ENCODE results near the gene PRRT1. TPM values are rescaled to one million over a fixed set of nuclear protein-coding genes. Genes with fewer than 3 reads are reported as not detected.

Gene PRRT1
- total and polyA plus RNA-seq, 5 donors from 2014 or later = 0.13 to 0.55 (median 0.29) TPM; not detected in 1

GRCh38 chr6:32109765-32110160 is 42.0 kb downstream of the PRRT1 start:
- no peak for DNase-seq
- Mint-ChIP-seq H3K27ac (peak overlapping the region in 1 of 3 donors; percentile 85), H3K36me3 (peaks cover 4% of the 10 kb centered on the region), H3K4me1 (peaks cover 0 to 24% (median 3%) of the 10 kb centered on the region in 4 donors), H3K27me3 (peaks cover 14% of the 10 kb centered on the region), H3K9me3 (peaks cover 0 to 1% (median 0%) of the 10 kb centered on the region in 7 donors), H3K4me3 (no peak overlapping the region)
- H3K4me3 ChIP-seq (ENCODE audit: low read depth, low read length) = no peak overlapping the region
- no peak overlapping the region for H3K27ac ChIP-seq (ENCODE audit: insufficient read depth, low read length, poor library complexity, severe bottlenecking)
- peaks cover 4% of the 10 kb centered on the region for H3K27me3 ChIP-seq (ENCODE audit: control insufficient read depth, insufficient read depth, low read length)
- H3K9me3 ChIP-seq (ENCODE audit: control insufficient read depth in 2 of 2, low read length in 2 of 2) = no peaks in the 10 kb centered on the region
- no peak for ATAC-seq (ENCODE audit: low read depth in 2 of 2)
- peaks cover 5% of the 10 kb centered on the region for H3K4me1 ChIP-seq (ENCODE audit: control insufficient read depth, insufficient read depth, low read length, poor library complexity, severe bottlenecking)
- peaks cover 2% of the 10 kb centered on the region for H3K36me3 ChIP-seq (ENCODE audit: control insufficient read depth, insufficient read depth, low read length)

GRCh38 chr6:32109114-32109764 is 42.5 kb downstream of the PRRT1 start, which contains the start of gene TNXB:
TNXB (minus strand) TSS chr6:32109338; CDS start chr6:32098198, 11,140 bp downstream.
- ATAC-seq (ENCODE audit: low read depth in 2 of 2) = no peak
- Mint-ChIP-seq H3K36me3 (peaks cover 3% of the 10 kb centered on the region), H3K4me1 (peaks cover 0 to 24% (median 3%) of the 10 kb centered on the region in 4 donors), H3K27ac (peak within 1 kb of the TSS in 2 of 3 donors; percentile 45 to 91), H3K27me3 (peaks cover 14% of the 10 kb centered on the region), H3K4me3 (no peak within 1 kb of the TSS), H3K9me3 (peaks cover 0 to 1% (median 0%) of the 10 kb centered on the region in 7 donors)
- Histone ChIP-seq H3K4me1 (ENCODE audit: control insufficient read depth, insufficient read depth, low read length, poor library complexity, severe bottlenecking) (peaks cover 5% of the 10 kb centered on the region), H3K36me3 (ENCODE audit: control insufficient read depth, insufficient read depth, low read length) (no peaks in the 10 kb centered on the region), H3K27me3 (ENCODE audit: control insufficient read depth, insufficient read depth, low read length) (peaks cover 4% of the 10 kb centered on the region), H3K9me3 (ENCODE audit: control insufficient read depth in 2 of 2, low read length in 2 of 2) (no peaks in the 10 kb centered on the region), H3K4me3 (ENCODE audit: low read depth, low read length) (no peak within 1 kb of the TSS), H3K27ac (ENCODE audit: insufficient read depth, low read length, poor library complexity, severe bottlenecking) (no peak within 1 kb of the TSS)
- no peak for DNase-seq

GRCh38 chr6:32108727-32109113 is 43.0 kb downstream of the PRRT1 start:
- peaks cover 0 to 24% (median 3%) of the 10 kb centered on the region in 4 donors for H3K4me1 Mint-ChIP-seq
- peaks cover 3% of the 10 kb centered on the region for H3K36me3 Mint-ChIP-seq
- Histone ChIP-seq H3K4me3 (ENCODE audit: low read depth, low read length) (no peak overlapping the region), H3K27me3 (ENCODE audit: control insufficient read depth, insufficient read depth, low read length) (peaks cover 4% of the 10 kb centered on the region), H3K4me1 (ENCODE audit: control insufficient read depth, insufficient read depth, low read length, poor library complexity, severe bottlenecking) (peaks cover 5% of the 10 kb centered on the region), H3K27ac (ENCODE audit: insufficient read depth, low read length, poor library complexity, severe bottlenecking) (no peak overlapping the region), H3K36me3 (ENCODE audit: control insufficient read depth, insufficient read depth, low read length) (no peaks in the 10 kb centered on the region), H3K9me3 (ENCODE audit: control insufficient read depth in 2 of 2, low read length in 2 of 2) (no peaks in the 10 kb centered on the region)
- peaks cover 0 to 1% (median 0%) of the 10 kb centered on the region in 7 donors for H3K9me3 Mint-ChIP-seq
- no peak for ATAC-seq (ENCODE audit: low read depth in 2 of 2)
- peaks cover 14% of the 10 kb centered on the region for H3K27me3 Mint-ChIP-seq
- no peak for DNase-seq
- peak overlapping the region in 1 of 3 donors; percentile 91 for H3K27ac Mint-ChIP-seq
- H3K4me3 Mint-ChIP-seq = no peak overlapping the region

- ATAC-seq (ENCODE audit: low read depth in 2 of 2) = no peak
- H3K27me3 ChIP-seq (ENCODE audit: control insufficient read depth, insufficient read depth, low read length) = peaks cover 4% of the 10 kb centered on the region
- Mint-ChIP-seq H3K36me3 (peaks cover 2% of the 10 kb centered on the region), H3K27ac (peak overlapping the region in 1 of 3 donors; percentile 91), H3K4me1 (peaks cover 0 to 24% (median 1%) of the 10 kb centered on the region in 4 donors), H3K27me3 (peaks cover 14% of the 10 kb centered on the region), H3K9me3 (peaks cover 0 to 1% (median 0%) of the 10 kb centered on the region in 7 donors), H3K4me3 (no peak overlapping the region)
- H3K4me3 ChIP-seq (ENCODE audit: low read depth, low read length) = no peak overlapping the region
- H3K36me3 ChIP-seq (ENCODE audit: control insufficient read depth, insufficient read depth, low read length) = no peaks in the 10 kb centered on the region
- H3K4me1 ChIP-seq (ENCODE audit: control insufficient read depth, insufficient read depth, low read length, poor library complexity, severe bottlenecking) = peaks cover 5% of the 10 kb centered on the region
- H3K27ac ChIP-seq (ENCODE audit: insufficient read depth, low read length, poor library complexity, severe bottlenecking) = no peak overlapping the region
- H3K9me3 ChIP-seq (ENCODE audit: control insufficient read depth in 2 of 2, low read length in 2 of 2) = no peaks in the 10 kb centered on the region
- DNase-seq = no peak
These were observed 43.6 kb downstream of the PRRT1 start for GRCh38 chr6:32108094-32108627.

GRCh38 chr6:32107406-32107805 is 44.3 kb downstream of the PRRT1 start:
- Histone ChIP-seq H3K9me3 (ENCODE audit: control insufficient read depth in 2 of 2, low read length in 2 of 2) (no peaks in the 10 kb centered on the region), H3K27ac (ENCODE audit: insufficient read depth, low read length, poor library complexity, severe bottlenecking) (no peak overlapping the region), H3K4me3 (ENCODE audit: low read depth, low read length) (no peak overlapping the region), H3K27me3 (ENCODE audit: control insufficient read depth, insufficient read depth, low read length) (peaks cover 4% of the 10 kb centered on the region), H3K36me3 (ENCODE audit: control insufficient read depth, insufficient read depth, low read length) (no peaks in the 10 kb centered on the region), H3K4me1 (ENCODE audit: control insufficient read depth, insufficient read depth, low read length, poor library complexity, severe bottlenecking) (peaks cover 5% of the 10 kb centered on the region)
- H3K36me3 Mint-ChIP-seq = no peaks in the 10 kb centered on the region
- peaks cover 0 to 1% (median 0%) of the 10 kb centered on the region in 7 donors for H3K9me3 Mint-ChIP-seq
- H3K4me3 Mint-ChIP-seq = no peak overlapping the region
- peaks cover 14% of the 10 kb centered on the region for H3K27me3 Mint-ChIP-seq
- no peak for DNase-seq
- peaks cover 0 to 21% (median 0%) of the 10 kb centered on the region in 4 donors for H3K4me1 Mint-ChIP-seq
- H3K27ac Mint-ChIP-seq = peak overlapping the region in 1 of 3 donors; percentile 78
- ATAC-seq (ENCODE audit: low read depth in 2 of 2) = no peak

GRCh38 chr6:32105433-32105832 is 46.3 kb downstream of the PRRT1 start:
- ATAC-seq (ENCODE audit: low read depth in 2 of 2) (no peak), DNase-seq (no peak)
- Mint-ChIP-seq H3K4me1 (peaks cover 0 to 21% (median 0%) of the 10 kb centered on the region in 4 donors), H3K27ac (no peak overlapping the region), H3K4me3 (no peak overlapping the region), H3K27me3 (peaks cover 17% of the 10 kb centered on the region), H3K36me3 (no peaks in the 10 kb centered on the region), H3K9me3 (peaks cover 0 to 1% (median 0%) of the 10 kb centered on the region in 7 donors)
- peaks cover 4% of the 10 kb centered on the region for H3K27me3 ChIP-seq (ENCODE audit: control insufficient read depth, insufficient read depth, low read length)
- H3K36me3 ChIP-seq (ENCODE audit: control insufficient read depth, insufficient read depth, low read length) = no peaks in the 10 kb centered on the region
- H3K9me3 ChIP-seq (ENCODE audit: control insufficient read depth in 2 of 2, low read length in 2 of 2) = no peaks in the 10 kb centered on the region
- peaks cover 5% of the 10 kb centered on the region for H3K4me1 ChIP-seq (ENCODE audit: control insufficient read depth, insufficient read depth, low read length, poor library complexity, severe bottlenecking)
- H3K4me3 ChIP-seq (ENCODE audit: low read depth, low read length) = no peak overlapping the region
- H3K27ac ChIP-seq (ENCODE audit: insufficient read depth, low read length, poor library complexity, severe bottlenecking) = no peak overlapping the region

- Histone ChIP-seq H3K9me3 (ENCODE audit: control insufficient read depth in 2 of 2, low read length in 2 of 2) (no peaks in the 10 kb centered on the region), H3K4me1 (ENCODE audit: control insufficient read depth, insufficient read depth, low read length, poor library complexity, severe bottlenecking) (no peaks in the 10 kb centered on the region), H3K27me3 (ENCODE audit: control insufficient read depth, insufficient read depth, low read length) (peaks cover 10% of the 10 kb centered on the region), H3K36me3 (ENCODE audit: control insufficient read depth, insufficient read depth, low read length) (no peaks in the 10 kb centered on the region), H3K27ac (ENCODE audit: insufficient read depth, low read length, poor library complexity, severe bottlenecking) (no peak overlapping the region), H3K4me3 (ENCODE audit: low read depth, low read length) (no peak overlapping the region)
- Mint-ChIP-seq H3K9me3 (no peaks in the 10 kb centered on the region), H3K4me3 (no peak overlapping the region), H3K4me1 (no peaks in the 10 kb centered on the region), H3K36me3 (no peaks in the 10 kb centered on the region), H3K27ac (no peak overlapping the region), H3K27me3 (peaks cover 24% of the 10 kb centered on the region)
- DNase-seq (no peak), ATAC-seq (ENCODE audit: low read depth in 2 of 2) (no peak)
These were observed 49.5 kb downstream of the PRRT1 start for GRCh38 chr6:32102255-32102654.

All from CD4-positive, CD25-positive, alpha-beta regulatory T cell (primary cell).